ENCODE measurements around the gene PSENEN. TPM values are rescaled to one million over a fixed set of nuclear protein-coding genes. Genes with fewer than 3 reads are reported as not detected.
"Not testable (repeated sequence)": the region's sequence is repeated elsewhere in the genome, so short reads cannot be mapped to it uniquely, and the experiment has no call there.

PSENEN gene
- total and polyA plus RNA-seq, 7 donors: 34.7 to 116 (median 41.0) TPM

GRCh38 chr19:35767288-35768081 is 22.0 kb downstream of the PSENEN start:
- Histone ChIP-seq H3K36me3 (ENCODE audit: insufficient read depth in 1 of 2, low read depth in 1 of 2) (peaks cover 0 to 30% of the 10 kb centered on the region in 2 donors), H3K4me1 (no peaks in the 10 kb centered on the region), H3K9me3 (no peaks in the 10 kb centered on the region), H3K27ac (no peak overlapping the region), H3K4me3 (no peak overlapping the region), H3K27me3 (ENCODE audit: insufficient read depth in 3 of 3, low read length in 2 of 3) (no peaks in the 10 kb centered on the region)
- TF ChIP-seq, protein P1, sequence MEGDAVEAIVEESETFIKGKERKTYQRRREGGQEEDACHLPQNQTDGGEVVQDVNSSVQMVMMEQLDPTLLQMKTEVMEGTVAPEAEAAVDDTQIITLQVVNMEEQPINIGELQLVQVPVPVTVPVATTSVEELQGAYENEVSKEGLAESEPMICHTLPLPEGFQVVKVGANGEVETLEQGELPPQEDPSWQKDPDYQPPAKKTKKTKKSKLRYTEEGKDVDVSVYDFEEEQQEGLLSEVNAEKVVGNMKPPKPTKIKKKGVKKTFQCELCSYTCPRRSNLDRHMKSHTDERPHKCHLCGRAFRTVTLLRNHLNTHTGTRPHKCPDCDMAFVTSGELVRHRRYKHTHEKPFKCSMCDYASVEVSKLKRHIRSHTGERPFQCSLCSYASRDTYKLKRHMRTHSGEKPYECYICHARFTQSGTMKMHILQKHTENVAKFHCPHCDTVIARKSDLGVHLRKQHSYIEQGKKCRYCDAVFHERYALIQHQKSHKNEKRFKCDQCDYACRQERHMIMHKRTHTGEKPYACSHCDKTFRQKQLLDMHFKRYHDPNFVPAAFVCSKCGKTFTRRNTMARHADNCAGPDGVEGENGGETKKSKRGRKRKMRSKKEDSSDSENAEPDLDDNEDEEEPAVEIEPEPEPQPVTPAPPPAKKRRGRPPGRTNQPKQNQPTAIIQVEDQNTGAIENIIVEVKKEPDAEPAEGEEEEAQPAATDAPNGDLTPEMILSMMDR (IDR thresholded peaks at IDR 0.05): no peak
- peak in 1 of 2 donors; percentile 14 for DNase-seq
- intact Hi-C loops (cut with DNase I): no loop called here
- peak in 3 of 4 donors; percentile 13 to 25 (median 22) for ATAC-seq
- 69 to 71% (median 70%) methylated on average over 33 to 34 of the region's 34 CpGs for WGBS, 3 donors

DNA sequence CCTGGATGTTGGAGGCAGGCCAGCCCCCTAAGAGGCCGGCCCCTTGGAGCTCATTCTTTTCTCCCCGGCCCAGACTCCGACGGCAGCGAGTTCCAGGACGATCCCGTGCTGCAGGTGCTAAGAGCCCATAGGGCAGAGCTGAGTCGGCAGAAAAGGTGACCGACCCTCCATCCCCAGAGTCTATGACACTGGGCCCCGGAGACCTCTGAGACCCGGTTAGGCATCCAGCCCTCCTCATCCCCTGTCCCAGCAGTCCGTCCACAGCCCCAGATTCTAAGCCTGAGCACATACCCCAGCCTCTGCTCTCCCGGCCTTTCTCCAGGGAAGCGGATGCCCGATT is 22.6 kb downstream of the PSENEN start:
- no peaks in the 10 kb centered on the region for H3K27me3 ChIP-seq (ENCODE audit: insufficient read depth in 3 of 3, low read length in 2 of 3)
- DNase-seq: no peak
- intact Hi-C loops (cut with DNase I): no loop called here
- no peak overlapping the region for H3K4me3 ChIP-seq
- 69 to 71% (median 69%) methylated on average over 15 of the region's 15 CpGs for WGBS, 3 donors
- no peak overlapping the region for H3K27ac ChIP-seq
- peak in 1 of 4 donors; percentile 4 for ATAC-seq
- peaks cover 0 to 27% of the 10 kb centered on the region in 2 donors for H3K36me3 ChIP-seq (ENCODE audit: insufficient read depth in 1 of 2, low read depth in 1 of 2)
- no peaks in the 10 kb centered on the region for H3K9me3 ChIP-seq
- H3K4me1 ChIP-seq: no peaks in the 10 kb centered on the region
- TF ChIP-seq, protein P1 (IDR thresholded peaks at IDR 0.05): no peak

DNA sequence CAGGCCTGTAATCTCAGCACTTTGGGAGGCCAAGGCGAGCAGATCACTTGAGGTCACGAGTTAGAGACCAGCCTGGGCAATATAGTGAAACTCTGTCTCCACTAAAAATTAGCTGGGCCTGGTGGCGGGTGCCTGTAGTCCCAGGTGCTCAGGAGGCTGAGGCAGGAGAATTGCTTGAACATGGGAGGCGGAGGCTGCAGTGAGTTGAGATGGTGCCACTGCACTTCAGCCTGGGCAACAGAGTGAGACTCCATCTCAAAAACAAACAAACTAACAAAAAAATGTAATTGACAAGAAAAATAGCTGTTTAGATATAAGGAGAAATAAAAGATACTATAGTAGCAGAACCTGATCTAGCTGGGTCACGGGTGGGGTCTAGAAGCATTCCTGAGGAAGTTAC is 26.9 kb downstream of the PSENEN start:
- DNase-seq; H3K4me1 ChIP-seq; H3K9me3 ChIP-seq; H3K36me3 ChIP-seq (ENCODE audit: insufficient read depth in 1 of 2, low read depth in 1 of 2); ATAC-seq; intact Hi-C loops (cut with DNase I); H3K27me3 ChIP-seq (ENCODE audit: insufficient read depth in 3 of 3, low read length in 2 of 3); H3K27ac ChIP-seq; H3K4me3 ChIP-seq: not testable (repeated sequence)
- WGBS, 3 donors: 91 to 95% (median 94%) methylated on average over 5 of the region's 5 CpGs

GRCh38 chr19:35773020-35773806 is 27.8 kb downstream of the PSENEN start:
- Histone ChIP-seq H3K27ac (no peak overlapping the region), H3K9me3 (no peaks in the 10 kb centered on the region), H3K4me1 (peaks cover 7% of the 10 kb centered on the region), H3K4me3 (no peak overlapping the region), H3K36me3 (ENCODE audit: insufficient read depth in 1 of 2, low read depth in 1 of 2) (no peaks in the 10 kb centered on the region), H3K27me3 (ENCODE audit: insufficient read depth in 3 of 3, low read length in 2 of 3) (no peaks in the 10 kb centered on the region)
- TF ChIP-seq, protein P1 (IDR thresholded peaks at IDR 0.05): no peak
- intact Hi-C loops (cut with DNase I): no loop called here
- DNase-seq: no peak
- ATAC-seq: no peak
- 45 to 59% (median 49%) methylated on average over 9 of the region's 9 CpGs for WGBS, 3 donors

Data from psoas muscle (tissue), 8 donors.